ENCODE measurements around the gene ABI2.

GRCh38 chr2:203451689-203452088, 123.5 kb downstream of the ABI2 start:
- TF ChIP-seq CTCF (IDR thresholded peaks at IDR 0.05) (no peak), EZH2 (IDR thresholded peaks at IDR 0.05) (no peak), EZH2phosphoT487 (IDR thresholded peaks at IDR 0.05) (no peak)

All from neural progenitor cell (in vitro differentiated cells).